T-helper 9 cell (primary cell): ENCODE results near the gene ACKR2.
"Not testable (repeated sequence)": the region's sequence is repeated elsewhere in the genome, so short reads cannot be mapped to it uniquely, and the experiment has no call there.

Experiments
- DNase-seq: peaks from one replicate; pipeline ENCODE4 v3.0.0-alpha.2; 2020

ACKR2 gene

GRCh38 chr3:42802876-42803413 is 6.3 kb upstream of the ACKR2 start:
- DNase-seq, result no peak

GRCh38 chr3:42803414-42804105 is 5.7 kb upstream of the ACKR2 start:
- peak; percentile 9 for DNase-seq

- DNase-seq, result peak; percentile 89
Observed at GRCh38 chr3:42804106-42804830, 5.0 kb upstream of the ACKR2 start, which contains the start of gene HIGD1A. HIGD1A (minus strand) TSS chr3:42804490; CDS start chr3:42794253, 10,237 bp downstream.

- no peak for DNase-seq
Observed at GRCh38 chr3:42804831-42805132, 4.5 kb upstream of the ACKR2 start.

GRCh38 chr3:42805141-42805821 is 4.0 kb upstream of the ACKR2 start:
- no peak for DNase-seq

- no peak for DNase-seq
Observed at GRCh38 chr3:42807929-42808328, 1.3 kb upstream of the ACKR2 start.

- DNase-seq, result not testable (repeated sequence)
Observed at GRCh38 chr3:42810706-42811105, 1.5 kb downstream of the ACKR2 start.

GRCh38 chr3:42811118-42811883 is 2.1 kb downstream of the ACKR2 start:
- DNase-seq, result not testable (repeated sequence)

GRCh38 chr3:42814246-42814645 is 5.0 kb downstream of the ACKR2 start:
- no peak for DNase-seq

GRCh38 chr3:42814914-42815507 is 5.8 kb downstream of the ACKR2 start:
- no peak for DNase-seq

- DNase-seq, result no peak
Observed at GRCh38 chr3:42815826-42816225, 6.6 kb downstream of the ACKR2 start.

- DNase-seq, result no peak
Observed at GRCh38 chr3:42819351-42819965, 10.2 kb downstream of the ACKR2 start.

- no peak for DNase-seq
Observed at GRCh38 chr3:42820746-42821051, 11.5 kb downstream of the ACKR2 start.

- DNase-seq, result no peak
Observed at GRCh38 chr3:42822828-42823227, 13.6 kb downstream of the ACKR2 start.

GRCh38 chr3:42823351-42823750 is 14.1 kb downstream of the ACKR2 start:
- DNase-seq, result no peak

- no peak for DNase-seq
Observed at GRCh38 chr3:42826141-42826540, 16.9 kb downstream of the ACKR2 start.

GRCh38 chr3:42827023-42827422 is 17.8 kb downstream of the ACKR2 start:
- DNase-seq, result no peak

- no peak for DNase-seq
Observed at GRCh38 chr3:42827654-42828053, 18.4 kb downstream of the ACKR2 start.

GRCh38 chr3:42829083-42829627 is 19.9 kb downstream of the ACKR2 start:
- no peak for DNase-seq

GRCh38 chr3:42829628-42830436 is 20.6 kb downstream of the ACKR2 start:
- no peak for DNase-seq
